GM13976 (cell line): Measurements from ENCODE around the gene KCNMA1.

Source experiments
- DNase-seq: peaks from one replicate; pipeline ENCODE4 v3.0.0; 2012; ENCODE audit warnings: low spot score
- CTCF ChIP-seq: IDR thresholded peaks from 2 replicates; pipeline ENCODE4 v1.5.1; 2012; ENCODE audit warnings: borderline replicate concordance, mild to moderate bottlenecking; ENCODE audit not compliant: insufficient read depth; ENCODE audit errors: extremely low read depth, missing control alignments, control extremely low read depth
- in situ Hi-C: fragments of 300-500 bp; cut with MboI; formaldehyde crosslinking; loops from one replicate; pipeline ENCODE4 v1.12.0; 2022; ENCODE audit warnings: low sequenced_read_pairs, mixed read lengths, inconsistent platforms; ENCODE audit not compliant: unreplicated experiment

KCNMA1 gene

GRCh38 chr10:77177161-77177560 lies 460.4 kb downstream of the KCNMA1 start:
- in situ Hi-C loops = loop anchor here (10.0 kb wide), 1 partner anchor 468 kb away; no protein-coding TSS in a partner anchor
- TF ChIP-seq CTCF = no peak
- DNase-seq = no peak

- DNase-seq = no peak
- in situ Hi-C loops = loop anchor here (10.0 kb wide), 1 partner anchor 469 kb away; no protein-coding TSS in a partner anchor
Observed at GRCh38 chr10:77176232-77176631, 461.4 kb downstream of the KCNMA1 start.

GRCh38 chr10:77175631-77176222 lies 461.9 kb downstream of the KCNMA1 start:
- TF ChIP-seq CTCF = no peak
- in situ Hi-C loops = loop anchor here (10.0 kb wide), 1 partner anchor 469 kb away; no protein-coding TSS in a partner anchor
- DNase-seq = no peak

More at GRCh38 chr10:77176232-77176631, 461.4 kb downstream of the KCNMA1 start:
- TF ChIP-seq CTCF = no peak

- peak; percentile 80 for TF ChIP-seq CTCF
- DNase-seq = peak; percentile 53
- in situ Hi-C loops = loop anchor here (10.0 kb wide), 1 partner anchor 471 kb away; no protein-coding TSS in a partner anchor
Observed at GRCh38 chr10:77173615-77174461, 463.8 kb downstream of the KCNMA1 start.

- TF ChIP-seq CTCF = no peak
- in situ Hi-C loops = loop anchor here (10.0 kb wide), 1 partner anchor 473 kb away; no protein-coding TSS in a partner anchor
- DNase-seq = no peak
Observed at GRCh38 chr10:77172086-77172485, 465.5 kb downstream of the KCNMA1 start.

GRCh38 chr10:77168861-77169260 lies 468.7 kb downstream of the KCNMA1 start:
- in situ Hi-C loops = no loop called here
- no peak for TF ChIP-seq CTCF
- no peak for DNase-seq
